Hippocampal formation (tissue), 2 donors: ENCODE results near the gene SORCS3.

Experiments
- DNase-seq, 2 donors: peaks; one replicate each; lab custom pipeline; 2025; lab: John Stamatoyannopoulos, UW

SORCS3 gene

DNA sequence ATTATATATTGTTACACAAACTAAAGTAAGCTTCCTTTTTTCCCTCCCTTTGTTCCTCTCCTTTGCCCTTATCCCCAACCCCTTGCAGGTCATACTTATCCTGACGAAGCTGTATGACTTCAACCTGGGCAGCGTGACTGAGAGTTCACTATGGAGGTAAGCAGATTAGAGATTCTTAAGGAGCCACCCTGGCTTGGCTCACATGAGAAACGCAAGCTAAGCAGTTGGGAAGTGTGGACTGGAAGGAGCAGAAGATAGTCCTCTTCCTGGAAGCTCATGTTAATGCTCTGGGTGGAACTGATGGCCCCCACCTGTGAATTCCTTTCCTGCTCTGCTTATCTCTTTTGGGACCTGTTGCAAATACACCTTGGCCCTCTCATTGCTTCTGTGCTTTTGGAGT lies 201.6 kb downstream of the SORCS3 start:
- no peak for DNase-seq

DNA sequence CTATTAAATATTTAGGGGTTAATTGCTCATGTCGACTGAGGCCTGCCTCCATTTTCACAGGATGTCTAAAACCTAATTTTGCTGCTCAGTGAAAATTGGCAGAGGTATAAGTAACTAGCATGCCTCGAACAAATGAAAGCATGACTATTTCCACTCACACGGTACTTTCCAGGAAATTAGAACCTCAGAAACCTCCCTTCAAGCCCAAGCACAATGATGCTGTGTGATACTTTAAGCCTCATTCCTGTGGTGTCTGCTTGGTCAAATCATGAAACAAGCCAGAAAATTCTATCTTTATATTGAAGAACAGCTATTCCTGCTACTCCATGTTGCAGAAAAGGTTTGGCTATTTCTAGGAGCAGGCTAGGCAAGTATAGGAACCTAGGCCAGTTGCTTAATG lies 203.0 kb downstream of the SORCS3 start:
- DNase-seq: no peak

DNA sequence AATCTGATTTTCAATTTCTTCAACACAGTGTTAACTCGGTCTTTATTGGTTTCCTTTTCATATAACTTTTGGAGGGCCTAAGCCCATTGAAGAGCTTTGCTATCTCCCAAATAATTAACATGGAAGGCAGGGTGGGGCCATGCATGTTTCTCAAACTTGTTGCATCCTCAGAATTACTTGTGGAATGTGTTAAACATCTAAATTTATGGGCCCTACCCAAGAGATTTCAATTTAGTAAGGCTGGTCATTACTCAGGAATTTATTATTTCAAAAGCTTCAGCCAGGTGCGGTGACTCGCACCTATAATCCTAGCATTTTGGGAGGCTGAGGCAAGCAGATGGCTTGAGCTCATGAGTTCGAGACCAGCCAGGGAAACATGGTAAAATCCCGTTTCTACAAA lies 208.9 kb downstream of the SORCS3 start:
- DNase-seq: no peak

DNA sequence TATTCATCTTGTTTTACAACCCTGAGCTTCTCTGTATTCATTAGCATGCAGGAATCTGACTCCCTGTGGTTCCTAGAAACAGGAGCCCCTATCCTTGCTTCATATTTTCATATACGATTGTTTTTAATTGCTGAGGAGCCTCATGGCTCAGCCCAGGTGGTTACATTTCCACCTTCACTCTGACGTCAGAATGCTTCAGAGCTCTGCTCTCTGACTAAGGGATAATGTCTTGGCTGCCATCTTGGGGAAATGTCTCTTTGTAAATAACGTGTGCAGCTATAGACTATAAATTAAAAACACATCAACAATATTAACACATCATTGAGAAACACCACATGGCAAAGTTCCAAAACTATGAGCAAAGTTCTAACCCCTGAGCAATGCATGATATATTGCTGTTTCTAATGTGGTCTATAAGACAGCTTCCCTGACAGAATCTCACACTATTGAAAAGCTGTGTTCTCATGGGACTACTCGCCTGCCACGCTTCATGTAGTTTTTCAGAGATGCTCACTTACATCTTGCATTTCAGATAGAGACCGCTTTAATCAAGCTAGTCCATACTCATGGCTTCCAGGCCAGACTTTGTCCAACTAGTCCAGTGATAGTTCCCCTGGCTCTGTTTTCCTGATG lies 227.0 kb downstream of the SORCS3 start:
- DNase-seq: no peak

DNA sequence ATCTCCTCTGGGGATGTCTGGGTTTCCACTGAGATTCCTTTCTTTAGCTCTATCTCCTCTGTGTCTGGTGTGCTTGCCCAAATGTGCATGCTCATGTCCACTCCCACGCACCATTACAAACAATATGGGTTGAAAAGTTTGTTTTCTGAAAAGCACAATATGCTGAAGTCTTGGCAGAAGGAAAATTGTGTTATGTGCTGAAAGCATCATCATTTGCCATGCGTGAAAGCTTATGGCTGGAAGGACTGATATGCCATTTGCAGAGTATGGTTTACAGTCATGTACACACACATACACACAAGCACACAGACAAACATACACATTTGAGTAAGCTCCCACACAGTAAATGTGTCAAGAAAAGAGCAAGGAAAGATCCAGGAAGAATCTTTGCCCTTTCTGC lies 231.6 kb downstream of the SORCS3 start:
- peak in 1 of 2 donors; percentile 42 for DNase-seq

DNA sequence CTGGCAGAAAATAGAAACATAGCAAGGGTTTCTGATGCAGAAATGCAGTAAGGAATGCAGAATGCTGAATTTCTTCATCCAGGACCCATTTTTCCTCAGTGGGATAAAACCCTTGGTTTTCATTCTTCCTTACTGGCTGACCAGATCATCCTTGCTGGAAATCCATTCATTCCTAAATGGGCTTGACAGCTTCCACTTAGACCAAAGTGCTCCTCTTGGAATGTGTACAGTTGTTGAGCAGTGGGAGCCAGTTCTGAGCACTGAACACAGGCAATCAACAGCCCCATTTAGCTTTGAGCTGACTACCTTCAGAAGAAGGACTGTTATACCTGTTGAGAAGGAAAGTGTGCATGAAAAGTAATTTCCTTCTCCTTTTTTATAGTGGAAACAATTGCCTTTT lies 232.1 kb downstream of the SORCS3 start:
- no peak for DNase-seq

DNA sequence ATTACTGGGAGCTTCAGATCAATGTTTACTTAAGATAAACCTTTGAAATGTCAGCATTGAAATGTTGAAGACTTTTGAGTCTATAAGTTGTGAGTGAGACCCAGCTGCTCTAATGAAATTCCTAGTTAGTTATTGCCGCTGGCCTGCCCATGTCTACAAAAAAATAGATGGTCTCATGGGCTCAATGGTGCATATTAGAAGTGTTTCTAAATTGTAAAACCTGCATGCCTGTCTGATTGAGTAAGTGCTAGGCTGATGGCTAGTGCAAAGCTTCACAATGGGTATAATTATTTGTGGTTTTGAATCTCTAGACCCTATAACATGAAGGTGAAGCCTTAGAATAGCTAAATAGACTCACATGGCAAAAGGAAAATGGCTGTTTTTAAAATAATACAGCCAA lies 234.5 kb downstream of the SORCS3 start:
- no peak for DNase-seq

DNA sequence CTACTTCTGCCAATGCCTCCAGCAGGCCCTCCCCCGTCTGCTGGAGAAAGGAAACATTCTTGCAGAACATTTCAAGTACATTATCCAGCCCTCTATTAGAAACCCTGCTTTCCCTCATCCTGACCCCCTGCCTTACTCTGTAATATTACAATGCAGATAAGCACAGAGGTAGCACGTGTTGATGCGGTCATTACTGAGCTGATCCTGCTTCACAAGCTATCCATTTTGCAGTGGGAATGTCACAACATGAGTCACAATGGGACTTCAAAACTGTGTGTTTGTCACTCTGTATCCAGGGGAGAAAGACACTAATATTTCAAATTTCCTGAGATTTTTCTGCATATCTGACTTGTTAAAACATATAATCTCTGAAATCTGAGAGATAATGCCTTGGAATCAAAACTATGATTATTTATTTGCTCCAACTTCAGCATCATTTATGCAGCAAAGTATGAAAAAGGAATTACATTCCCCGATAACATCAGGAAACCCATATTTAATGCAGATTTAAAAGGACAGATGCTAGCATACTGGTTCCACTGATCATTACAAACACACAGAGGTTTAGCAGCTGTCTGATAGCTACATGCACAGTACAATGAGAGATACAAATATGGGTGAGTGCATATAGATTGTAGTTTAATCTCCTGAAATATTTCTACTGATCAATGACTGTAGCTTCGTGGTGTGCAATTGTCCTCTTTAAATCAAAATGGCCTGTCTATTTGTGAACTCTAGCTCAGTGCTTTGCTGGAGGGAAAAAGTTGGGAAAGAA lies 239.7 kb downstream of the SORCS3 start:
- DNase-seq: no peak

DNA sequence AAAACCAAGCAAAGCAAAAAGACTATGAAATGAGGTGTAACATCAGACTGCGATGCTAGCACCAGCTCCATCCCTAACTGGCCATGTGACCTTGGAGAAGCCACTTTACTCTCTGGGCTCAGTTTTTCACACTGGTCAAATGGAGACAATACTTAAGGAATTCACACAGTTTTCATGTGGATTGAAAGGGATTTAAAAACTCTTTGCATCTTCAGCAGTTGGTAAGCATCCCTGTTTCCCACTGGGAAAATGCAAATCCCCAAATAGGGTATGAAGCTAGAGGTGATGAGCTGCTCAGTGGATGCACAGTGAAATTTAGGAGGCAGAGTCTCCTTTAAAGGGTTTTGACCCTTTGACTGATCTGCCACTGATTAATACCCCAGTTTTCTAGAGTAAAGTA lies 240.7 kb downstream of the SORCS3 start:
- DNase-seq: no peak

DNA sequence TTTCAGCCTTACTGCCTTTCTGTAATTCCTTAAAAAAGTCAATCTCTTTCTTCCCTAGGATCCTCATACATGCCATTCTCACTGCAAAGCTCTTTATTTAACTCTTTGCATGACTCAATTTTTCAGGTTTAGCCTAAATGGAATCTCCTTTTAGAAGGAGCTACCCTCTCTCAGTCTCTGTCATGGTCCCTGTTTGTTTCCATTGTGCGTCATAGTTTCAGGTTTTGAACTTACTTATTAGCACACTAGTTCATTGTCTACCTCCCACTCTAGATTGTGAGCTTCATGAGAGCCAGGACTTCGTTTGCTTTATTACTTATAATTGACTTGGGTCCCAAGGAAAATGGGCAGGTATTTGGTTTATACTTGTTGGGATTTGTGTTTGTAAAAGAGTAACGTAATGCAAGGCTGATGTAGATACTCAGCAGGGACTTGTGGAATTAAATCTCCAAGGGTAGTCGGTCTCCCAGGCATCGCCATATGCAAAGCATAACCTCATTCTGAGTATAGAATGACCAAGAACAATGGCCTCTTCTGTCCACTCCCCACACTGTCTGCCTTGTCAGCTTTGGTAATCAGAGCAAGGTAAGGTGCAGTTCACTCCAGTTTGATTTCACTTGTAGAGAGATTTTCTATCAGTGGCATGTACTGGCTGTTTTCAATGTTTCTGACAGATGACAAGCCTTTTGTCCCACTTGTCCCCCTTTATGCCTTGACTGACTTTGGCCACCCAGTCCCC lies 252.0 kb downstream of the SORCS3 start:
- DNase-seq: no peak

DNA sequence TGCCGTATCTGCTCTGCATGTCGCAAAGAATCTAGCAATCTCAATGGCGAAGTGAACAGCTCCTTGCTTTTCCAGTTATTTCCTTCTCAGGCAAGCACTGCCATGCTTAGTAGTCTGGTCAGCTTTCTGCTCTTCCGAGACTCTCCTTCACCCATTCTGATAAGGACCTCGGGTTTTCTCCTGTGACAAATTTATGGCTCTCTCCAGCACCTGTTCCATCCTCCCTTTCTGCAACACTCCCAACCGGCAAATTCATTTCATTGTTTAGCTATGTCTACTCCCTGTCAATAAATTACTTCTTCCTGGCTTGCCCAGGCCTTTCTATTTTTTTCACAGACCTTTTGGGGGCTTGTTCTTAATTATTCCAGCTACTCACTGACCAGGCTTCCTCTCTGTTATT lies 252.6 kb downstream of the SORCS3 start:
- no peak for DNase-seq

DNA sequence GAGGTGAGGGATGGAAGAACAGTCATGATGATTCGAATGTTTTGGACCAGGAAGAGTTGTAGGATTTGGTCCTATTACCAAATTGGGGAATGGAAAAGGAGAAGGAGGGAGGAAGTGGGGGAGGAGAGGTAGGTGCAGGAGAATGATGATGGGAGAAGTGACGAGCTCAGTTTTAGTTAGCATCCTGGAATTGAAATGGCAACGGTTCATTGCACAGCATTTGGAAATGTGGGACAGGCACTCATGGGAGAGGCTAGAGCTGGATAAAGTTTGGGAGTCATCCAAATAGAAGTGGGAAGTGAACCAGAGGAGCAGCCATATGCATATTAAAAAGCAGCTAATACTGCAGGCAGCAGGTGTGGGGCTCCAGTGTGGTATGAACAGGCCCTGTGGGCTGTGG lies 253.6 kb downstream of the SORCS3 start:
- DNase-seq: no peak

DNA sequence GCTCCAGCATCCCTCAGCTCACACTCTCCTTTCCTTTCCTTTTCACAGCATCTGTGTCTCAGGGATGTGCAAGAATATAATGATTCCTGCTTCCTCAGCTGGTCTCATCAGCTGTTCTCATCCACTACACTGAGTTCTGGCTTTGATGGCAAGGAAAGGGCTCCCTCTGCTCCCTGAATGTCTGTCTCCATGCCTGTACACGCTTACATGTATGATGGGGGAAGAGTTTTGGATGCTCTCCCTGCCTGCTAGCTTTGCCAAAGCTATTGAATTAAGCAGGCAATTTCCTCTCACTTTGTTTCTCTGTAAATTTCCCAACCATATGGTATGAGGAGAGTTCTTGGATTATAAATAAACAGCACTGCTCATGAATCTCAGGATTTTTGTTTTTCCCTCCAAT lies 254.5 kb downstream of the SORCS3 start:
- DNase-seq: peak in 1 of 2 donors; percentile 38

DNA sequence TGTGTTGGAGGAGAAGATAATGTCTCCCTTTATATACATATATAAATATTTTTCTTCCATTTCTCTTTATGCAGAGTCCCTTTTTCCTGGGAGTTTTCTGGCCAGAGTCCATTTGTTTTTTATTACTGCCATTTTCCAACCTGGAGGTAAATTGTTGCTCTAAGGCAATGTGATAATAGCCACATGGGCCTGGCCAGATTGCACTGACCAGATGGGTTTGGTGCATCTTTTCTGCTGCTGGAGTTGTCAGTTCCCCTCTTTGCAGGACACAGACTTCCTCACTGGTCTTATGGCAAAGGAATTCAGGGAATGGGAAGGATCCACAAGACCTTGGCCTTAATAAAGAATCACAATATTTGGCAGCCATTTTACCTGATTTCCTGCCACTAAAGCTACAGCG lies 254.9 kb downstream of the SORCS3 start:
- no peak for DNase-seq

DNA sequence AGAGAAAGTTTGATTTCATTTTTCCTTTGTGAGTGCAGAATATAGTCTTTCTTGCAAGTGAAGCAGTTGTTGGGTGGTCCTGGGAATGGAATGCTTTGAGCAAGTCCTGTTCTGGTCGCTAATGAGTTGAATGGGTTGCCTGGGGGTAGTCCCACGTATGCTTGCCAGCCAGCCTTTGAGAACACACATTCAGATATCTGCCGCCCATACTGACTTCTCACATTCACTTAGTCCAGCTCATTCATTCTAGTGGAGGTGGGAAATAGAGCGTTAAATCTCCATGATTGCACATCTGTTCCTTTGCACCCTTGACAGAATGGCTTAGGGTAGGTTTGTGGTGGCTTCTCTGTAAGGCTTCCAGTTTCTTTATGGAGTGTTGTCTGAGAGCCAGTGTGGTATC lies 256.6 kb downstream of the SORCS3 start:
- DNase-seq: no peak

DNA sequence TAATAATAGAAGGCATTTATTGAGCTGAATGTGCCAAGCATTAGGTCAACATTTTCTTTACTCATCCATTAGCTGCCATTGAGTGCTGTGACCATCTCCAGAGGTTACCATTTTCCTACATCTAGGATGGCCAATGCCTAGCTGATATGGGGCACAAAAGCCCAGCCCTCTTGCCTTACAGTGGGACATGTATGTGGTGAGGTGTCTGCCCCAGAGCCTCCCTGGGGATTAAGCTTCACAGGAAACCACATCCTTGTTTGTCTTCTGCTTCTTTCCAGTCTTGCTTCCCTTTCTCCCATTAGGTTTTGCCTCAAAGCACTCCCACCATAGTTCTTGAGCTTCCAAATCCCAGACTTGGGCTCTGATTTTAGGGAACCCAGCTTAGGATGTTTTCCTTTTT lies 258.7 kb downstream of the SORCS3 start:
- no peak for DNase-seq

DNA sequence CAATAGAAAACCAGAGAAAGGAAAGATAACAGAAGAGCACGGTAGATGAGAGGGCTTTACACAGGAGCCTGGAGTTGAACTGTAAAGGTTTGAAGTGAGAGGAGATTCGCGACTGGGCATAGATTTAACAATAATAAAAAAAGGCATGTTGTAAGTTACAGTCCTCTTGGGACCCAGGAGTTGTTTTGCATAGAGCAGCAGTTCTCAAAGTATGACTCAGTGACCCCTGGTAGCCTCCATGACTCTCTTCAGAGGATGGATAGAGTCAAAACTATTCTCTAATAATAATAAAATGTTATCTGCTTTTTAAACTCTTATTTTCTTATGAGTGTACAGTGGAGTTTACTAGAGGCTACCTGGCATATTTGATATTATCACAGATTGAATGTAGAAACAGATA lies 262.3 kb downstream of the SORCS3 start:
- DNase-seq: no peak

DNA sequence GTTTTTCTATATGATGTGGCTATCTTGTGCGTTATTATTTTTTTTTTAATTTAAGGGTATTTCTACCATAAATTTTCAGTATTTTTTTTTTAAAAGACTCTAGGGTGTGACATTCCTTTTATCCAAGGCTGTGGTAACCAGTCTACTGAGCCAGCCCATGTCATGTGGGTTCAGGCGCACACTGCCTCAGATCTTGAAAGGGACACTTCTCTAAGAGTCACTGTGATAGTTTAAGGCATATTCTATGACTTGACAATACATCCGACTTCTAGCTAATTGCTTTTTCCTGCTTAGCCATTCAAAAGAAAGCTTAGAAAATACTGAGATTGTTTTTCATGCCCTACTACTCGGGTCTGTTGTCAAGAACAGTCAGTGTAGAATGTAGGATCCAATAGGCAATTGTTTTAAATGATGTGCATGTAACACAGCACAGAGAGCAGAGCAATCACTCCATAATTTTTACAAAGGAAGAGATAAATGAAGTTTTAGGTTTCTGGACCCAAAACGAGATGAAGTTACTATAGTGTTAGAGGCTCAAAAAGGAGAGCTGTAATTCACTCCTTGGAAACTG lies 263.7 kb downstream of the SORCS3 start:
- no peak for DNase-seq

DNA sequence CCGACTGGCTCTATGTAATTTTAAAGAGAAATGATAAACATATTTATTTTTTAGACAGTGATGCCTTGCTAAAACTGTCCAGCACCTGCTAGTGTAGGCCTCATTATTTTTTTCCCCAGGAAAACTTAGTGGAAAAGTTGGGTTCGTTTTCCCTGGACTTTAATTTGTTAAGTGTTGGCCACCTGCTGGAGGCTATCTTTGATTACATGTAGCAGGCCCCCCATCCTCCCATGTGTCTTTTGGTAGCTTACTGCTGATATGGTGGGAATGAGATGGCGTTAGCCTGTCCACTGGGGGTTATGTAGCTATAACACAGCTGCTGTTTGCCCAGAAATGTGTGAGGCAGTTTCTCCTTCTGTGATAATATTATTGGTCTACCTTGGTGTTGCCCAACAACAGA lies 265.0 kb downstream of the SORCS3 start:
- no peak for DNase-seq

DNA sequence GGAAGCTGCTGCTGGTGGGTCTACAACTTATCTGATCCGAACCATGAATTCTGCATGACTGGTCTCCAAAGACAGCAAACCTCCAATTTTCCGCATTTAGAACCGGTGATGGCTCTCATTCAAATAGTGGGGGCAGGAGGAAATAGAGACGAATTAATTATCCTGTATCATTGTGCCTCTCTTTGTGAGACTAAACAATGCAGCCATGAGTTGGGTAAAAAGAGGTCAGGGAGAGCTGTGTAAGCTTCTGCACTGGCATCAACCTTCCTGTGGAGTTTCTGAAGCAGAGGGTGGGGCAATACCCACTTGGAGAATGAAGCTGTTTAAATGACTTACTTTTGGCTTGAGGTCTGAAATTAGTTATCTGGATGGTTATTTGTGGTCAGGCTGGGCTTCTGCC lies 266.4 kb downstream of the SORCS3 start:
- DNase-seq: no peak

DNA sequence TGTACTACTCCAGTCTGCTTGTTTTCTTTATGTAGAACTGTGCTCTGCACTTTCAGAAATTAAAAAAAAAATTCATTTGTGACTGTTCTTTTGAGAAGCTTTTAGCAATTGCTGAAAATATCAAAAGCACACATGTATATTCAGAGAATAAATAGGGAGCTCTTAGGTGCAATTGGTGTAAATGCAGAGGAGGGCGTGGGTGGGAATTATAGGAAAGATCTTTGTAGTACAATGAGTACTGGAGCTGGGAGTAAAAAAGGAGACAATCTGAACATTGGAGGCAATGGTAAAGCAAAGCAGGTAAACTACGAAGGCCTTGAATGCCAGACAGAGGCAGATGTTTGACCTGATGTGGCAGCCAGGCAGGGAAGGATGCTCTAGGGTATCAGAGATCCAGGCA lies 267.5 kb downstream of the SORCS3 start:
- peak in 1 of 2 donors; percentile 6 for DNase-seq

DNA sequence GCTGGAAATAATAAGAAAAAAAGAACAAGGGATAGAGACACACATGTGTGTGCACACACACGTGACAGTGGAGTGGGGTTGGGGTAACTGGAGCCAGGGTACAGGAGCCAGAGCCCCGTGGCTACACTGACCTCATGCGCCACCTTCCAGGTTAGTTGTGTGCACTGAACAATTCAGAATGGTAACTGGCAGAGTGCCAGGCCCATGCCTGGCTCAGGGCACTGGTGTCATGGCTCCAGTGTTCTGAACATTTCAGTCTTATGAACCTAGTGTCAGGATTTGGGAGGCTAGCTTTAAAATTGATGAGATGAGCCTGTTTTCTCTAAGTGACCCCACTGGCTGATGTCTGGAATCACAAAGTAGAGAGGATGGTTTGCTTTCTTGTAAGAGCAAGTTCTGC lies 269.6 kb downstream of the SORCS3 start:
- no peak for DNase-seq

DNA sequence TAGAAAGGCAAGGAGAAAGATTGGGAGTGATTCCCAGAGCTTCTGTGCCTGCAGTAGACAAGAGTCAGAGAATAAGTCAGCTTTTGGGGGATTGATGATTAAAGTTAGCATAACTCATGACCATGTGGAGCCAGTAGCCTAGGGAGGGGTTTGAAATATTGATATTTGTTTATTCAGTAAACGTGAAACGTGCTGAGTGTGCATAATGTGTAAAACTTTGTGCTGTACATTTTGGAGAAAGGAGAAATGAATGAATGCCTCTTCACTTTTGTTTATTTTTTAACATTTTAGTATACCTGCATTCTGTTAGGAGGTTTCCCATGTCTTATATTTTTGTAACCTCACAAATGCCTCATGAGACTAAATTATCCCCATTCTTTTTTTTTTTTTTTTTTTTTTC lies 272.3 kb downstream of the SORCS3 start:
- no peak for DNase-seq
